ENCODE measurements around the gene VWA1.

DNA sequence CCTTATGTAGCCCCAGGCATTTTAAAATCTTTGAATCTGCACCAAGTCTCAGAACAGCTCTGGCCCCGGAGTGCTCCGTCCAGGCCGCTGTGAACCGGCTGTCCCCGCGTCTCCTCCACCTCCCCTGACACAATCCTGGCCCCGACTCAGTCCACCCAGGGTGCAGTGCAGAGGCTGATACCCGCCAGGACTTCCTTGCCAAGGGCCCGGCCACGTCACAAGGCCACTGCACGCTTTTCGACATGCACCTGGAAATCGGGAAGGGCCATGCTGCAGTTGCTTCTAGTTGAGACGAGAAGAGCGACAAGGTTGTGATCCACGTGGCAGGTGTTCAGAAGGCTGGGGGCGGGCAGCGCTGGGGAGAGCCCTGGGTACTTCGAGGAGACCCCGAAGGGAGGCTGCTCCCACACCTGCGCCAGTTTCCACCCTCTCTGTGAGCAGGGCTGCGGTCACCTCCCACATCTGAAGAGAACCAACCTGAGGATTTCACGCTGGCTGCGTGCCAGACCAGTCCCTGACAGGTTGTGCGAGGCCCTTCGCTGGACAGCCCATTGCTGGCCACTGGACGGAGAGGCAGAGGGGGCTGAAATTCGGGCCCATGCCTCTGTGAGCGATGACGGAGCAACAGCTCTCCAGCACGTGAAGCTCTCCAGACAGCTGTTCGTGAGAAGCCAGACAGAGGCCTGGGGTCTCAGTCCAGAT lies 6.7 kb downstream of the VWA1 start:
- TF ChIP-seq, protein P1, sequence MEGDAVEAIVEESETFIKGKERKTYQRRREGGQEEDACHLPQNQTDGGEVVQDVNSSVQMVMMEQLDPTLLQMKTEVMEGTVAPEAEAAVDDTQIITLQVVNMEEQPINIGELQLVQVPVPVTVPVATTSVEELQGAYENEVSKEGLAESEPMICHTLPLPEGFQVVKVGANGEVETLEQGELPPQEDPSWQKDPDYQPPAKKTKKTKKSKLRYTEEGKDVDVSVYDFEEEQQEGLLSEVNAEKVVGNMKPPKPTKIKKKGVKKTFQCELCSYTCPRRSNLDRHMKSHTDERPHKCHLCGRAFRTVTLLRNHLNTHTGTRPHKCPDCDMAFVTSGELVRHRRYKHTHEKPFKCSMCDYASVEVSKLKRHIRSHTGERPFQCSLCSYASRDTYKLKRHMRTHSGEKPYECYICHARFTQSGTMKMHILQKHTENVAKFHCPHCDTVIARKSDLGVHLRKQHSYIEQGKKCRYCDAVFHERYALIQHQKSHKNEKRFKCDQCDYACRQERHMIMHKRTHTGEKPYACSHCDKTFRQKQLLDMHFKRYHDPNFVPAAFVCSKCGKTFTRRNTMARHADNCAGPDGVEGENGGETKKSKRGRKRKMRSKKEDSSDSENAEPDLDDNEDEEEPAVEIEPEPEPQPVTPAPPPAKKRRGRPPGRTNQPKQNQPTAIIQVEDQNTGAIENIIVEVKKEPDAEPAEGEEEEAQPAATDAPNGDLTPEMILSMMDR (IDR thresholded peaks at IDR 0.05), result no peak
- TF ChIP-seq POLR2AphosphoS5 (IDR thresholded peaks at IDR 0.05) (peak; percentile 17), POLR2A (IDR thresholded peaks at IDR 0.05) (no peak)
